Keratinocyte (primary cell): Measurements from ENCODE around the gene GPRIN2.

ENCODE experiments used
- CTCF ChIP-seq, 3 experiments: IDR thresholded peaks in 1 of 3; conservative IDR thresholded peaks in 1 of 3; optimal IDR thresholded peaks in 1 of 3; 2 replicates in 2 of 3; 3 replicates in 1 of 3; pipeline versions ENCODE3 to v1.5.1; 2011; ENCODE audit warnings: low read length in 3 of 3, mild to moderate bottlenecking in 3 of 3, moderate library complexity in 2 of 3, control low read depth in 1 of 3, inconsistent platforms in 1 of 3; ENCODE audit not compliant: insufficient read depth in 2 of 3; ENCODE audit errors: extremely low read depth in 1 of 3
- EZH2 ChIP-seq: IDR thresholded peaks from one replicate; pipeline ENCODE4 v1.6.1; 2012; ENCODE audit warnings: inconsistent platforms, mild to moderate bottlenecking, low read length, moderate library complexity

- TF ChIP-seq CTCF (optimal IDR thresholded peaks at IDR 0.05 in 1 of 3, IDR thresholded peaks at IDR 0.05 in 1 of 3, conservative IDR thresholded peaks at IDR 0.05 in 1 of 3; ENCODE audit: extremely low read depth in 1 of 3, insufficient read depth in 2 of 3, low read length in 3 of 3) (no peak), EZH2 (no peak)
Observed at GRCh38 chr10:46552526-46553237, 3.8 kb downstream of the GPRIN2 start.
